Measurements from ENCODE around the gene GLUL.

DNA sequence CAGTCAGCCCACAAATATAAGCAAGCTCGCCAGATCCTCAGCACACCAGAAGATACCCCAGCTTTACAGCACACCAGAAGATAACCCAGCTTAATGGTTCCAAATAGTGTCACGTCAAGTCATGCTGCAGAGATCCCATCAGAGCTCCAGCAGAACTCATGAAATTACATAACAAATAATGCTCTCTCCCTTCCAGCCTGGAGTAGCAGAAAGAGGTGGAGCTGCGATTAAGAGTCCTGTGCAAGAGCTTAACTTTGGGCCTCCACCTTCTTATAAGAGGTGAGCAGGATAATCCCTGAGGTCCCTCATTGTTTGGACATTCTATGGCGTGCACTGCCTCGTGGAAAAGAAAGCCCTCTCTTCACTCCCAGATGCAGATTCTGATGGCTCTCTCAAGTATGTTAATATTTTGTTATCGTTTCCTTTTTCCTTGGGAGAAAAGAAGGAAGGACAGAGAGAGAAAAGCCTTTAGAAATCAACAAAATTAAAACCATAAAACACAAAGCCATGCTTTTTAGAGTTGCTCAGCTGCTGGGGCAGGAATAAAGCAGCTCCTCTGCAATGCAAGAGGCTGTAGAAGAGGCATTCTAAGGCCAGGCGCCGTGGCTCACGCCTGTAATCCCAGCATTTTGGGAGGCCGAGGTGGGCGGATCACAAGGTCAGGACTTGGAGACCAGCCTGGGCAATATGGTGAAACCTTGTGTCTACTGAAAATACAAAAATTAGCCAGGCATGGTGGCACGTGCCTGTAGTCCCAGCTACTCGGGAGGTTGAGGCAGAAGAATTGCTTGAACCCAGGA is 59.1 kb downstream of the GLUL start:
- no peak for TF ChIP-seq SP1 (IDR thresholded peaks at IDR 0.05)
- no peak for TF ChIP-seq ELF4 (IDR thresholded peaks at IDR 0.05)
- no peak for TF ChIP-seq NFRKB (IDR thresholded peaks at IDR 0.05)
- TF ChIP-seq FOXM1 (IDR thresholded peaks at IDR 0.05; ENCODE audit: borderline replicate concordance), result no peak
- TF ChIP-seq, protein P1, sequence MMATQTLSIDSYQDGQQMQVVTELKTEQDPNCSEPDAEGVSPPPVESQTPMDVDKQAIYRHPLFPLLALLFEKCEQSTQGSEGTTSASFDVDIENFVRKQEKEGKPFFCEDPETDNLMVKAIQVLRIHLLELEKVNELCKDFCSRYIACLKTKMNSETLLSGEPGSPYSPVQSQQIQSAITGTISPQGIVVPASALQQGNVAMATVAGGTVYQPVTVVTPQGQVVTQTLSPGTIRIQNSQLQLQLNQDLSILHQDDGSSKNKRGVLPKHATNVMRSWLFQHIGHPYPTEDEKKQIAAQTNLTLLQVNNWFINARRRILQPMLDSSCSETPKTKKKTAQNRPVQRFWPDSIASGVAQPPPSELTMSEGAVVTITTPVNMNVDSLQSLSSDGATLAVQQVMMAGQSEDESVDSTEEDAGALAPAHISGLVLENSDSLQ (IDR thresholded peaks at IDR 0.05), result no peak
- no peak for TF ChIP-seq LEF1 (IDR thresholded peaks at IDR 0.05; ENCODE audit: borderline replicate concordance)
- TF ChIP-seq TARDBP (IDR thresholded peaks at IDR 0.05), result no peak
- no peak for TF ChIP-seq ARNT (IDR thresholded peaks at IDR 0.05)
